Lower leg skin (tissue), 4 donors: ENCODE results near the gene C1QC. TPM values are rescaled to one million over a fixed set of nuclear protein-coding genes. Genes with fewer than 3 reads are reported as not detected.

Experiments
- DNase-seq, 2 donors: peaks; one replicate each; pipeline ENCODE4 v3.0.0-alpha.2; 2019; ENCODE audit warnings: low spot score in 2 of 2
- H3K4me3 ChIP-seq: fragments of 200-600 bp; sonication (generic); 2 replicates; pipeline ENCODE4 v1.5.1; 2017; ENCODE audit warnings: mild to moderate bottlenecking, low read depth; ENCODE audit not compliant: poor library complexity, severe bottlenecking
- POLR2A ChIP-seq, 2 donors: fragments of 450-650 bp; IDR thresholded peaks; one replicate each; pipeline ENCODE4 v1.6.1; 2016 to 2017; ENCODE audit warnings: antibody characterized with exemption in 2 of 2, mild to moderate bottlenecking in 1 of 2, moderate library complexity in 1 of 2
- whole genome bisulfite sequencing, 2 donors: methylation state at CpG; one replicate each; pipeline ENCODE4 v1.1.5; 2018; 5-methylcytosine and 5-hydroxymethylcytosine counted together
- intact Hi-C: fragments of 100-400 bp; cut with DNase I; formaldehyde crosslinking; loops from one replicate; pipeline ENCODE4 v1.15.0; 2023; ENCODE audit warnings: low total_unique reads
- total RNA-seq, 4 donors: library from RNA; depleted of rRNA; stranded (reverse); fragments of >200 nt; gene quantifications; one replicate each; pipeline ENCODE4 v1.1.0, GENCODE V29; 2016
- TF ChIP-seq, protein P1 (sequence below), 3 donors: fragments of 450-650 bp; IDR thresholded peaks; one replicate each; pipeline ENCODE4 v1.5.1; 2016; ENCODE audit warnings: antibody characterized with exemption in 3 of 3, mild to moderate bottlenecking in 3 of 3, moderate library complexity in 2 of 3

The C1QC gene
- total RNA-seq, 4 donors from 2014 or later = 12.9 to 63.0 (median 32.7) TPM

DNA sequence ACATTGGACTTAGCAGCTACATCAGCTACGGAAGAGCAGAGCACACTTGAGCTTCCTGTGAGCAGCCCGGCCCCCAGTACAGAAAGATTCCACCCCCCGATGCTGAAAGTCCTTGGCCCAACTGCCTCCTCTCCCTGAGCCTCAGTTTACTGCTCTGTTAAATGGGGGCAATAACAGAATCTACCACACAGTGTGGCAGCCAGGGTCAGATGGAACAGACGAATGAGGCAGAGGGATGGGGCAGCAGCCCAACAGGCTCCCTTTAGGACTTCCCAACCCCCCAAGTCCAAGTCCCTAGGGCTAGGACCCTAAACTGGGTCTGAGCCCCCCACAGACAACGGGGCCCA lies 29.9 kb upstream of the C1QC start:
- no peak for DNase-seq
- WGBS, 2 donors = 56 to 73% methylated on average over 5 of the region's 5 CpGs
- intact Hi-C loops = no loop called here
- TF ChIP-seq, protein P1, sequence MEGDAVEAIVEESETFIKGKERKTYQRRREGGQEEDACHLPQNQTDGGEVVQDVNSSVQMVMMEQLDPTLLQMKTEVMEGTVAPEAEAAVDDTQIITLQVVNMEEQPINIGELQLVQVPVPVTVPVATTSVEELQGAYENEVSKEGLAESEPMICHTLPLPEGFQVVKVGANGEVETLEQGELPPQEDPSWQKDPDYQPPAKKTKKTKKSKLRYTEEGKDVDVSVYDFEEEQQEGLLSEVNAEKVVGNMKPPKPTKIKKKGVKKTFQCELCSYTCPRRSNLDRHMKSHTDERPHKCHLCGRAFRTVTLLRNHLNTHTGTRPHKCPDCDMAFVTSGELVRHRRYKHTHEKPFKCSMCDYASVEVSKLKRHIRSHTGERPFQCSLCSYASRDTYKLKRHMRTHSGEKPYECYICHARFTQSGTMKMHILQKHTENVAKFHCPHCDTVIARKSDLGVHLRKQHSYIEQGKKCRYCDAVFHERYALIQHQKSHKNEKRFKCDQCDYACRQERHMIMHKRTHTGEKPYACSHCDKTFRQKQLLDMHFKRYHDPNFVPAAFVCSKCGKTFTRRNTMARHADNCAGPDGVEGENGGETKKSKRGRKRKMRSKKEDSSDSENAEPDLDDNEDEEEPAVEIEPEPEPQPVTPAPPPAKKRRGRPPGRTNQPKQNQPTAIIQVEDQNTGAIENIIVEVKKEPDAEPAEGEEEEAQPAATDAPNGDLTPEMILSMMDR (IDR thresholded peaks at IDR 0.05) = no peak
- no peak for TF ChIP-seq POLR2A (IDR thresholded peaks at IDR 0.05)
- no peak overlapping the region for H3K4me3 ChIP-seq

DNA sequence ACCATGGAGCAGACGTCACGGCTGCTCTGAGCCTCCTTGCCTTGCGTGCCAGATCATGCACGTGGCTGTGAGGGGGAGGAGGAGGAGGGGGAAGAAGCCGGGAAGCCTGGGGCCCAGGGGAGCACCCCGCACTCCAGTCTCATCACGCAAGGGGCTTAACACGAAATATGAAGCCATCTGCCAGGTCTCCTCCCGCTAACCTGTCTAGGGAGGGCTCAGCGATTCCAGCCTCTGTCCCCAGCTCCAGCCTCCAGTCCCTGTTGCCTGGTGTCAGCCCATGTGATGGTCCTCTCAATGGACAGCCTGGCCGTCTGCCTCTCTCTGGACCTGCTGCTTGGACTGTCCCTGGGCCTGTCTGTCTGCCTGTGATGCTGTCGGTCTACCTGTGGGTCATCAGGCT lies 29.5 kb upstream of the C1QC start:
- intact Hi-C loops = no loop called here

DNA sequence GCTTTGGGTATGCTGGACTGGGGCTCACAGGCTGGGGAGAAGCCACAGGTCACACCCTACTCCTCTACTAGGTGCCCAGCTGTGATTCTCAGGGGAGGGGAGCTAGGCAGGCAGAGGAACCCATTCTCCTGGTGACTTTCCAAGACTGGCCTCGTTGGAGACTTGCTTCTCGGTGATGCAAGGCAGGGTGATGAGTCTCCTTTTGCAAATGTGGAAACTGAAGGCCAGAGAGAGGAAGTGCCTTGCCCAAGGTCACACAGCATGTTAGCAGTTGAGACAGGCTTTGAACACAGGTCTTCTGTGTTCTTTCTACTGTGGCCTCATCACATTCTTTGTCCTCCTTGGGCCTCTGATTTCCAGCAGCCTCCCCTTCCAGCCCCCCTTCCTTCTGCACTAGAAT lies 27.5 kb upstream of the C1QC start:
- H3K4me3 ChIP-seq = no peak overlapping the region
- DNase-seq = no peak
- intact Hi-C loops = no loop called here
- TF ChIP-seq POLR2A (IDR thresholded peaks at IDR 0.05) = no peak
- TF ChIP-seq, protein P1 (IDR thresholded peaks at IDR 0.05) = no peak
- WGBS, 2 donors = 67 to 70% methylated on average over 2 of the region's 2 CpGs

More for the DNA sequence above, 29.5 kb upstream of the C1QC start:
- no peak for DNase-seq
- no peak overlapping the region for H3K4me3 ChIP-seq
- TF ChIP-seq POLR2A (IDR thresholded peaks at IDR 0.05) = no peak
- TF ChIP-seq, protein P1 (IDR thresholded peaks at IDR 0.05) = no peak
- WGBS, 2 donors = 48 to 57% methylated on average over 5 to 12 of the region's 12 CpGs

DNA sequence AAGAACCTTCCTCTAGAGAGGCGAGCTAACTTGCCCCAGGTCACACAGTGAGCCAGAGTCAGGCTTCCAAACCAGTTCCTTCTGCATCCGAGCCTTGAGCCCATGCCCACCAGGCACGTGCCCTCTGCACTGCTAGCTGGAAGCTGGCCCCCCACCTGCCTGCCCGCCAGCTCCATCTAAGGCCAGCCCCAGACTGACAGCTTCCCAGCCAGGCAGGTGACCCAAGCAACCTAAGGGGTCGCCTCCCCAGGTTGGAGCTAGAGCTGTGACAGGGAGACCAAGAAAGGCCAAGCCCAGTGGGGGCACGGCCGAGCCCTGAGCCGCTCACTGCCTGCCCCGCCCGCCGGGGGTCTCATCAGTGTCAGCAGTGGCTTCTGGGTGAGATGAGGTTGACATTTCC lies 26.9 kb upstream of the C1QC start:
- 41 to 68% methylated on average over 5 to 8 of the region's 11 CpGs for WGBS, 2 donors
- H3K4me3 ChIP-seq = no peak overlapping the region
- DNase-seq = no peak
- intact Hi-C loops = no loop called here
- no peak for TF ChIP-seq POLR2A (IDR thresholded peaks at IDR 0.05)
- TF ChIP-seq, protein P1 (IDR thresholded peaks at IDR 0.05) = no peak

DNA sequence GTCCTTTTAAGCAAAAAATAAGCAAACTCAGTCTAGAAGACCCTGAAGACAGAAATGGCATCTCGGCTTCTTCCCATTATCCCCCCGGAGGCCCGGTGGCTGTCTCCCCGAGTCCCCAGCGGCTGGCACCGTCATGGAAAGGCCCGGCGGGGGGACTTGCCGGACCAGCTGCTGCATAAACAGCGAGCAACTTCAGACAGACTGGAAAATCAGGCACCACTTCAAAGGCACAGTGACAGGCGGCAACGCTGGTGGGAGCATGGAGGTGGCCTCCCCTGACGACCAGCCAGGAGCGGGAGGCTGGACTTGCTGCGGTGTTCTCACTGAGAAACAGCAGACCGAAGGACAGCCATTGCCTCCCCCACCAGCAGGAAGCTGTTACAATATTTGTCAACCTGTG lies 25.4 kb upstream of the C1QC start:
- no peak overlapping the region for H3K4me3 ChIP-seq
- DNase-seq = no peak
- intact Hi-C loops = no loop called here
- 30% methylated on average over 13 to 16 of the region's 16 CpGs for WGBS, 2 donors
- TF ChIP-seq, protein P1 (IDR thresholded peaks at IDR 0.05) = no peak
- no peak for TF ChIP-seq POLR2A (IDR thresholded peaks at IDR 0.05)

DNA sequence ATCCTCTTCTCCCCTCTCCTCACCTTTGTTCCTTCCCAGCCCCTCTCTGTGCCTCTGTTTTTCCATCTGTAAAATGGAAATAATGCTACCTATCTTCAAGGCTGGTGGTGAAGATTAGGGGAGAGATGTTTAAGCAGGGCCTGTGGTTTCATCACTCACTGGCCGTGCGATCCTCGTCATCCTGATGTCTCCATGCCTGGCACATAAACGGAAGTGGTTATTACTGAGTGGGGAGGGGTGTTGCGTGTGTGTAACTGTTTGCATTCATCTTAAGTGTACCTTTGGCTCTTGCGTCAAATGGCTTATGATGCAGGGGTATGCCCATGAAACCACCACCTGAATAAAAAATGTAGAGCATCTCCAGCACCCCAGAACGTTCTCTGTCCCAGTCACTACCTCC lies 24.2 kb upstream of the C1QC start:
- no peak for TF ChIP-seq POLR2A (IDR thresholded peaks at IDR 0.05)
- TF ChIP-seq, protein P1 (IDR thresholded peaks at IDR 0.05) = no peak
- WGBS, 2 donors = 68 to 69% methylated on average over 7 of the region's 7 CpGs
- DNase-seq = no peak
- no peak overlapping the region for H3K4me3 ChIP-seq
- intact Hi-C loops = no loop called here
